SHP77 (cell line): ENCODE data around the gene EVL.
"Not testable (repeated sequence)": the region's sequence is repeated elsewhere in the genome, so short reads cannot be mapped to it uniquely, and the experiment has no call there.

ENCODE experiments used
- DNase-seq, 2 experiments: peaks; one replicate each; lab custom pipeline; 2025; lab: John Stamatoyannopoulos, UW

EVL gene

GRCh38 chr14:100039903-100040302 lies 25.3 kb upstream of the EVL start:
- DNase-seq, result no peak

- no peak for DNase-seq
Observed at GRCh38 chr14:100041271-100041670, 24.0 kb upstream of the EVL start.

DNA sequence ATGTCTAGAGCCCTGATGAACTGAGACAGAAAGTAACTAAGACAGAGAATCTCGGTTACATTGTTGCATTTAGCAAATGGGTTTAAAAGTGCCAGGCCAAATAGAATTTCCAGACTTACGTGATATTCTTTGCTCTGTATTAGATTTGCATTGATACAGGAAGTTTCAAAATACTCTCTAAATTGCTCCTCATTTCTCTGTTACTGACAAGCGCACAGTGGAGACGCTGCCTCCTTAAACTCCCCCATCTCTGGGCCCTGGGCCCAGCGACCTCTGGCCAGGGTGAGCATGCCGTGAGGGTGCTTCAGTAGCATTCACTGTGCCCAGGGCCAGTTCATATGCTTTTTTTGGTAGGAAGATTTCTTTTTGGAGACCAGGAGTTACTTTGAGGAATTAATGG lies 22.9 kb upstream of the EVL start:
- DNase-seq, result no peak

DNA sequence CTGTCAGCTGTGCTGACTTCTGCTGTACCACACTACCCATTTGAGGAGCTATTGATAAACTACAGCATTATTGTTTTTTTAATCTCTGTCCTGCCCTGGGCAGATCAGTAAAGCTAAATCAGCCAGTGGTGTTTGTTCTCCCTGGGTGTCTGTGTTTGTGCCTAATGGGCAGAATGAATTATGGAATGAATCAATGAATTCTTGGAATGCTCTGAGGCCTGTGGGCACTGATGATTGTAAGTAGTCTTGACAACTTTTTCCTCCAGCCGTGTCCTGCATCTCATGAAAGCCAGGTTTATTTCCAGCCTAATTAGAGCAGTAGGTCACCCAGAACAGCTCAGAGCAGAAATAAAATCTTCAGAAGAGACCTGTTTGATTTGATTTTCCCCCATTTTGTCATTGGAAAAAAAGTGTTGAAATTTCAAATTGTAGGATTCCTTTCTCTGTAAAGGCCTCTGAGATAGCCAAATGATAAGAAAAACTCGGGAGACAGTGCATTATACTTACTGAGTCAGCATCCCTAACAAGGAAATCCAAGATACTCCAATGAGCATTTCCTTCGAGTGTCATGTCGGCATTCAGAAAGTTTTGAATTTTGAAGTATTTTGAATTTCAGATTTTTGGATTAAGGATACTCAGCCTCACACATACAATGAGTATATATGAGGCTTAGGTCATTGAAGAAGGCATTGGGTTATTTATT lies 19.4 kb upstream of the EVL start:
- DNase-seq, result no peak

DNA sequence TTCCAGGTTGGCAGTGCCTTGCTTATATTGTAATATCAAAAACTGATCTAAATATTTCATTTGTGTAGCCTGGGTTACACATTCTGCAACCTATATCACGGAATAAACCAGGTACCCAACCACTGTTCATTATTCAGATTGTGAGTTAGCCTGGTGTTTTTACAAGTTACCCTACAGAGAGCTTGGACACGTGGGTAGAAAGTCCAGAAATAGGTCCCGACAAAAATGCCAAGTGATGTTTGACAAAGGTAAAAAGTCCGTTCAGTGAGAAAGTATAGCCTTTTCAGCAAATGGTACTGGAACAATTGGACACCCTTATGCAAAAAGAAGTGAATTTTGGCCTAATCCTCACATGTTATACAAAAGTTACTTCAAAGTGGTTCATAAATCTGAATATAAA lies 17.6 kb upstream of the EVL start:
- no peak for DNase-seq

DNA sequence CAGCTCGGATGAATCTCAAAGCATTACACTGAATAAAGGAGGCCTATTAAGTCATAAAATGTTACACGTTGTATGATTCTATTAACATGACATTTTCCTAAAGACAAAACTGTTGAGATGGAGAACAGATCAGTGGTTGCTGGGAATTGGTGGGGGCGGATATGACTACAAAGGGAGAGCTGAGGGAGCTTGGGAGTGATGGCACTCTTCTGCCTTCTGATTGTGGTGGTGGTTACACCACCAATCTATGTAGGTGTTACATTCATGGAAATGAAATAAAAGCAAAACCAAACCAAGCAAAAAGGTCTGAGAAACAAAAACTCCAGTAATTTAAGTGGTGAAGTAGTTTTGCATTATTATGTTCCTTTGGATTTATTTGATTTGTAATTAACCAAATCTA lies 16.4 kb upstream of the EVL start:
- DNase-seq, result no peak

- no peak for DNase-seq
Observed at GRCh38 chr14:100049220-100049619, 16.0 kb upstream of the EVL start.

- no peak for DNase-seq
Observed at GRCh38 chr14:100051103-100051502, 14.1 kb upstream of the EVL start.

DNA sequence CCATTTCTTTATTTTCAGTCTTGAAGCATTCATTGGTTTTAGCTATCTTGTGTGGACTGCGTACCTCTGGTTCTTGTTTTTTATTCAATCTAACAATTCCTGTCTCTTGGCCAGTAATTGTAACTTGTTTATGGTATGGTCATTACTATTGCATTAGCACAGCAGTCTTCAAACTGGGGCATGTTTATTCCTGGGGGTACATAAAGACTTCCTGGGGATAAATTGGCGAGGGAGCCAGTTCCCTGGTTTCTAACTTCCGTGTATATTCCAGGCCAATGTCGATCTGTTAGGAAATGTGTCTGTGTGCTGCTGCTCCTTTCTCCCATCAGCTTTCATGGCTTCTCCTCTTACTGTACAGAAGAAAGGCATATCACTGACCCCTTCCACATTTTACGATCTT lies 13.7 kb upstream of the EVL start:
- no peak for DNase-seq

DNA sequence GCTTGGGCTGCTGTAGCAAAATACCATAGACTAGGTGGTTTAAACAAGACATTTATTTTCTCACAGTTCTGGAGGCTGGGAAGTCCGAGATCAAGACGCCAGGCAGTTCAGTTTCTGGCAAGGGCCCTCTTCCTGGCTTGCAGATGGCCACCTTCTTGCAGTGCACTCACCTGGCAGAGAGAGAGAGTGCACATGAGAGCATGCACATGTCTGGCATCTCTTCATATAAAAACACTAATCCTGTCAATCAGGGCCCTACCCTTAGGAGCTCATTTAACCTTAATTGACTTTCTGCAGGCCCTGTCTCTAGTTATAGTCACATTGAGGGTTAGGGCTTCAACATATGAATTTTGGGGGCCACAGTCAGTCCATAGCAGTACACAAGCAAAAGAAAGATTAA lies 12.4 kb upstream of the EVL start:
- no peak for DNase-seq

GRCh38 chr14:100054316-100055075 lies 10.7 kb upstream of the EVL start:
- DNase-seq, result no peak

DNA sequence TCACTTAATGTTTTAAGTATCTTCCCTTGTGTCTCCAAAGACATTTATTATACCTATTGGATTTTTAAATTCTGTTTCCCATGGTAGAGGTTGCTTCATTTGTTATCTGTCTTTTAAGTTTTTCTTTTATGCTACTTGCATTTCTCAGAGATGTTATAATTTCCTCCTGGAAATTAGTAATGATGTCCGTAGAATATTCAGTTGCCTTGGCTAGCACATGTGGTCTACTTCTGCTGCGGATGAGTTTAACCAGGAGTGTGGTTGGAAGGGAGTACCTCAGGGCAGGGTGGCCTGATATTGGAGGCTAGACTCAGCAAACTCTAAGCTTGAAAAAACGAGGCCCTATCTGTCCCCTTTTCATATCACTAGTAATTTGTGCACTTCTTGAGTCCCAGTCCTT lies 8.8 kb upstream of the EVL start:
- no peak for DNase-seq

DNA sequence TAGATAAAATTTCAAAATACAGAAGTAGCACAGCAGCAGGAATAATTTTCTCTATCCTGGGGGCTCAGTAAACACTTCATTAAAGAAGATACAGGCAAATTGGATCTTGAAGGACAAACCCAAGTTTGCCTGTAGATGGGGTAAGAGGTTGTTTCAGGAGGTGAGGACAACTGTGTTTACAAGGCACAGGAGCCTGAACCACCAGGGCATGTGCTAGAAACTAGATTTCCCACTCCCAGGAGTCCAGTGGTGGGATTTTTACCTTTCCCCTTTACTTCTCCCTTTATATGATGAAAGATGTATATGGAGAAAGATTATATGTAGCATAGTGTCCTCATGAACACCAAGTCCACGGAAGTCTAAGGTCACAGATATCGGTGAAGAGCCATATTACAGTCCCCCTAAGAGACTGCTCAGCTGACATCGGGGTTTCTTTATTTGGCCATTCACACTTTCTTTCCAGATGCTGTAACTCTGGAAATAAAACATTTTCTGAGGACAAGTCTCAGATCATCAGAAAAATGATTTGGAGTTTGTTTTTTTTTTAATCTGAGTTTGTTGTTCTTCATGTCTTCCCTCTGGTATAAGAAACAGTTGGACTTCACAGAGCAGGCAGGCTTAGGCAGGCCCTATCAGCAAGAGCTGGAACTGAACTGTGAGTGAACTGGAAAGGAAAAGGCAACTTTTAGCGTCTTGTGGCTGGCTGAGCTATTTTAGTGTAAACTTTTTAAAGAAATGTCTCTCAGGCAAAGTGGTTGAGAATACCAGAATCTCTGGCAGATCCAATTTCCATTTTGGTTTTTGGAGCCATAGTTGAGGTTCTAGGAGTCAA lies 8.0 kb upstream of the EVL start:
- no peak for DNase-seq

GRCh38 chr14:100058777-100059437 lies 6.3 kb upstream of the EVL start:
- DNase-seq, result no peak

DNA sequence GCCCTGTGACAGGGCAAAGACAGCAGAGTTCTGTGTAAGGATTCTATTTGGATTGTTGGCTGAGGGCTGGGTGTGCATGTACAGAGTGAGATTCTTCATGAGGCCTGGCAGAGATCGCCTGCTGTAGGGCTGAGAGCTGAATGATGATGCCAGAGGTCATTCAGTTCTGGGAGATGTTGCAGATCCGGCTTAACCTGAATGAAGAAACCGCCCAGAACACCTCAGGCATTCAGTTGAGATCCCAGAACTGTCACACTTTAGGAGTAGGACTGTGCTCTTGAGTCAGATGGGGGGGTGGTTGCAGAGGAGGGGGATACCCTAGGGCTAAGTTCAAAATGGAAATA lies 5.8 kb upstream of the EVL start:
- no peak for DNase-seq

DNA sequence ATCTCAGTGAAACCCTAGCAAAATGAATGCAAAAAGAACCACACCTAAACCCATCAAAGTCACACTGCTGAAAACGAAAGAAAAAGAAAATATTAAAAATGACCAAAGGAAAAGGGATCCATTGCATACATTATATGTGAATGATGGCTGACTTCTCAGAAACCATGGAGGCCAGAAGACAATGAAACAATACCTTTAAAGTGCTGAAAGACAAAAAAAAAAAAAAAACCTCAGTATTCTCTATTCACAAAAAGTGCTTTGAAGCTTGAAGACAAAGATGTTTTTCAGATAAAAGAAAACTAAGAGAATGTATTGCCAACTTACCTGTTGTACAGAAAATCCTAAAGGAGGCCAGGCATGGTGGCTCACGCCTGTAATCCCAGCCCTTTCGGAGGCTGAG lies 4.5 kb upstream of the EVL start:
- no peak for DNase-seq

DNA sequence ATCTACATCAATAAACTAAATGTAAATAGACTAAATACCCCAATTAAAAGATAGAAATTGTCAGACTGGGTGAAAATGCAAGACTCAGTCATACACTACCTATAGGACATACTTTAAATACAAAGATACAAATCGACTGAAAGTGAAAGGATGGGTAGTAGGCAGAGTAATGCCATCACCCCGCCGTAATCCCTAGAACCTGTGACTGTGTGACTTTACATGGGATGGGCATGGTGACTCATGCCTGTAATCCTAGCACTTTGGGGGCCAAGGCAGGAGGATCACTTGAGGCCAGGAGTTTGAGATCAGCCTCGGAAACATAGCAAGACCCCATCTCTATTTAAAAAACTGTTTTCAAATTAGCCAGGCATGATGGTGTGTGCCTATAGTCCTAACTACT lies 2.6 kb upstream of the EVL start:
- DNase-seq, result no peak

GRCh38 chr14:100063314-100063941 lies 1.8 kb upstream of the EVL start:
- DNase-seq, result no peak

GRCh38 chr14:100064335-100065092 lies 708 bp upstream of the EVL start:
- not testable (repeated sequence) for DNase-seq

GRCh38 chr14:100065942-100066574 lies 836 bp downstream of the EVL start:
- no peak for DNase-seq

DNA sequence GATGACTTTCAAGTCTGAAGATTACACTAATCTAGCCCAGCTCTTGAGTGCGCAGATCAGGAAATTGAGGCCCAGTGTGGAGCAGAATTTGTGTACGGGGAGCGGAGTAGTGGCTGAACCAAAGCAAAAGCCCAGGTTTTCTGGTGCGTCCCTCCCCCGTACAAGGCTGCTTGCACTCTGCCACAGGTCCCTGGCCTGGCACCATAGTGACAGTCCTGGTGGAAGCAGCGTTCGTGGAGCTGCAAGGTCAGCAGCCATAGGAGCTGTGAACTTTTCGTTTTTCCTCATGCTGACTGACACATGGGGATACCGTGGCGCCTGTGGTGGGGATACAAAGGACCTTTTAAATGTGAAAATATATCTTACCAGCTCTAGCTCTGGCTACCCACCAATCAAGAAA lies 1.7 kb downstream of the EVL start:
- no peak for DNase-seq
